Measurements from ENCODE around the gene STRA6. TPM values are rescaled to one million over a fixed set of nuclear protein-coding genes. Genes with fewer than 3 reads are reported as not detected.

Gene STRA6
- total RNA-seq, 1 donor from 2014 or later = 111 TPM

DNA sequence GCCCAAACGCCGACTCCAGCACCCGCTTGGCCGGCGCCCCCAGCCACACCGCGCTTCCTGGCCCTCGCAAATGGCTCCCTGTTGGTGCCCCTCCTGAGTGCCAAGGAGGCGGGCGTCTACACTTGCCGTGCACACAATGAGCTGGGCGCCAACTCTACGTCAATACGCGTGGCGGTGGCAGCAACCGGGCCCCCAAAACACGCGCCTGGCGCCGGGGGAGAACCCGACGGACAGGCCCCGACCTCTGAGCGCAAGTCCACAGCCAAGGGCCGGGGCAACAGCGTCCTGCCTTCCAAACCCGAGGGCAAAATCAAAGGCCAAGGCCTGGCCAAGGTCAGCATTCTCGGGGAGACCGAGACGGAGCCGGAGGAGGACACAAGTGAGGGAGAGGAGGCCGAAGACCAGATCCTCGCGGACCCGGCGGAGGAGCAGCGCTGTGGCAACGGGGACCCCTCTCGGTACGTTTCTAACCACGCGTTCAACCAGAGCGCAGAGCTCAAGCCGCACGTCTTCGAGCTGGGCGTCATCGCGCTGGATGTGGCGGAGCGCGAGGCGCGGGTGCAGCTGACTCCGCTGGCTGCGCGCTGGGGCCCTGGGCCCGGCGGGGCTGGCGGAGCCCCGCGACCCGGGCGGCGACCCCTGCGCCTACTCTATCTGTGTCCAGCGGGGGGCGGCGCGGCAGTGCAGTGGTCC is 68.7 kb downstream of the STRA6 start:
- no peak for DNase-seq (ENCODE audit: low spot score in 2 of 2, unreplicated experiment in 2 of 2)
- TF ChIP-seq, protein P1, sequence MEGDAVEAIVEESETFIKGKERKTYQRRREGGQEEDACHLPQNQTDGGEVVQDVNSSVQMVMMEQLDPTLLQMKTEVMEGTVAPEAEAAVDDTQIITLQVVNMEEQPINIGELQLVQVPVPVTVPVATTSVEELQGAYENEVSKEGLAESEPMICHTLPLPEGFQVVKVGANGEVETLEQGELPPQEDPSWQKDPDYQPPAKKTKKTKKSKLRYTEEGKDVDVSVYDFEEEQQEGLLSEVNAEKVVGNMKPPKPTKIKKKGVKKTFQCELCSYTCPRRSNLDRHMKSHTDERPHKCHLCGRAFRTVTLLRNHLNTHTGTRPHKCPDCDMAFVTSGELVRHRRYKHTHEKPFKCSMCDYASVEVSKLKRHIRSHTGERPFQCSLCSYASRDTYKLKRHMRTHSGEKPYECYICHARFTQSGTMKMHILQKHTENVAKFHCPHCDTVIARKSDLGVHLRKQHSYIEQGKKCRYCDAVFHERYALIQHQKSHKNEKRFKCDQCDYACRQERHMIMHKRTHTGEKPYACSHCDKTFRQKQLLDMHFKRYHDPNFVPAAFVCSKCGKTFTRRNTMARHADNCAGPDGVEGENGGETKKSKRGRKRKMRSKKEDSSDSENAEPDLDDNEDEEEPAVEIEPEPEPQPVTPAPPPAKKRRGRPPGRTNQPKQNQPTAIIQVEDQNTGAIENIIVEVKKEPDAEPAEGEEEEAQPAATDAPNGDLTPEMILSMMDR (IDR thresholded peaks at IDR 0.05; ENCODE audit: unreplicated experiment) = no peak
- Mint-ChIP-seq H3K4me1 (peaks cover 45% of the 10 kb centered on the region), H3K9me3 (no peaks in the 10 kb centered on the region), H3K4me3 (no peak overlapping the region), H3K27me3 (ENCODE audit: low read depth) (peaks cover 97% of the 10 kb centered on the region), H3K27ac (no peak overlapping the region), H3K36me3 (peaks cover 2% of the 10 kb centered on the region)

DNA sequence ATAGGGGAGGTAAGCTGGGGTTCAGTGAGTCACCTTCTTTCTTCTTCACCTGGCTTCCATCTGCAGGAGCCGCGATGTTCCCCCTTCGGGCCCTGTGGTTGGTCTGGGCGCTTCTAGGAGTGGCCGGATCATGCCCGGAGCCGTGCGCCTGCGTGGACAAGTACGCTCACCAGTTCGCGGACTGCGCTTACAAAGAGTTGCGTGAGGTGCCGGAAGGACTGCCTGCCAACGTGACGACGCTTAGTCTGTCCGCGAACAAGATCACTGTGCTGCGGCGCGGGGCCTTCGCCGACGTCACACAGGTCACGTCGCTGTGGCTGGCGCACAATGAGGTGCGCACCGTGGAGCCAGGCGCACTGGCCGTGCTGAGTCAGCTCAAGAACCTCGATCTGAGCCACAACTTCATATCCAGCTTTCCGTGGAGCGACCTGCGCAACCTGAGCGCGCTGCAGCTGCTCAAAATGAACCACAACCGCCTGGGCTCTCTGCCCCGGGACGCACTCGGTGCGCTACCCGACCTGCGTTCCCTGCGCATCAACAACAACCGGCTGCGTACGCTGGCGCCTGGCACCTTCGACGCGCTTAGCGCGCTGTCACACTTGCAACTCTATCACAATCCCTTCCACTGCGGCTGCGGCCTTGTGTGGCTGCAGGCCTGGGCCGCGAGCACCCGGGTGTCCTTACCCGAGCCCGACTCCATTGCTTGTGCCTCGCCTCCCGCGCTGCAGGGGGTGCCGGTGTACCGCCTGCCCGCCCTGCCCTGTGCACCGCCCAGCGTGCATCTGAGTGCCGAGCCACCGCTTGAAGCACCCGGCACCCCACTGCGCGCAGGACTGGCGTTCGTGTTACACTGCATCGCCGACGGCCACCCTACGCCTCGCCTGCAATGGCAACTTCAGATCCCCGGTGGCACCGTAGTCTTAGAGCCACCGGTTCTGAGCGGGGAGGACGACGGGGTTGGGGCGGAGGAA is 69.6 kb downstream of the STRA6 start:
- no peak for DNase-seq (ENCODE audit: low spot score in 2 of 2, unreplicated experiment in 2 of 2)
- peaks cover 2% of the 10 kb centered on the region for H3K36me3 Mint-ChIP-seq

DNA sequence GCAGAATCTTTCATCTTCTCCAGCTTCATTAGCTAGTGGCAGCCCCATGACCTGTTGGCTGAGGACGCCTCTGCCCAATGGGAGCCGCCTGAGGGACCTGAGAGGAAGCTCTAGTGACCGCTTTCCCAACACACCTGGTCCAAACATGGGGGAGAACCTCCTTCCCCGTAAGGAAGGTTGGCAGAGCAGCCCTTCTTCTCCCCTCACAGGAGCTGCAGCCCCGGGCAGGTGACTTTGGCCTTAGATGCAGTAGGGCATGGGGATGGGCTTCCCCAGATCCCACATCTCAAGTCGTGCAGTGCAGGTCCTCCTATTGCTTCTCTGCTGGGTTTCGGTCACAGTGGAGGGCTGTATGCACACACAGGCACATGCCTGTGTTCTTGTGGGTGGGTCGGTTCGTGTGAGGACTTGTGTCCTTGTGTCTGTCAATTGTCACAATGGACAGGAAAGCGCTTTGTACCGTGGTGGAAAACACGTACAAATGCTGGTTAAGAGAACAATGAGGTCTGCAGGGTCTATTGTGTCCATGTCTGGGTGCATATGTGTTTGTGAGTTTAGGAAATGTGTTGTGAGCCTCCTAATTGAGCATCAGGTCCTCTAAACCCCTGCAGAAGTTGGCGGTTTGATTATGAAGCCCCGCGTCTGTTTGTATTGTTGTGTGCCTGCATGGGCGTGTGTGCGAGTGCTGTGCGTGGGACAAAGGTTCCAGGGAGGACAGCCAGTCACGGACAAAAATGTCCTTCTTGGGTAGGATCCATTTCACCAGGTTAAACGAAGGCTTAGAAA is 70.8 kb downstream of the STRA6 start:
- Mint-ChIP-seq H3K9me3 (no peaks in the 10 kb centered on the region), H3K27ac (no peak overlapping the region), H3K4me3 (no peak overlapping the region), H3K4me1 (peaks cover 39% of the 10 kb centered on the region), H3K36me3 (peaks cover 2% of the 10 kb centered on the region), H3K27me3 (ENCODE audit: low read depth) (peaks cover 97% of the 10 kb centered on the region)
- TF ChIP-seq, protein P1 (IDR thresholded peaks at IDR 0.05; ENCODE audit: unreplicated experiment) = no peak
- no peak for DNase-seq (ENCODE audit: low spot score in 2 of 2, unreplicated experiment in 2 of 2)

More for the DNA sequence above, 69.6 kb downstream of the STRA6 start:
- Mint-ChIP-seq H3K27ac (no peak overlapping the region), H3K4me1 (peaks cover 48% of the 10 kb centered on the region), H3K4me3 (no peak overlapping the region), H3K9me3 (no peaks in the 10 kb centered on the region), H3K27me3 (ENCODE audit: low read depth) (peaks cover 96% of the 10 kb centered on the region)
- TF ChIP-seq, protein P1 (IDR thresholded peaks at IDR 0.05; ENCODE audit: unreplicated experiment) = no peak

DNA sequence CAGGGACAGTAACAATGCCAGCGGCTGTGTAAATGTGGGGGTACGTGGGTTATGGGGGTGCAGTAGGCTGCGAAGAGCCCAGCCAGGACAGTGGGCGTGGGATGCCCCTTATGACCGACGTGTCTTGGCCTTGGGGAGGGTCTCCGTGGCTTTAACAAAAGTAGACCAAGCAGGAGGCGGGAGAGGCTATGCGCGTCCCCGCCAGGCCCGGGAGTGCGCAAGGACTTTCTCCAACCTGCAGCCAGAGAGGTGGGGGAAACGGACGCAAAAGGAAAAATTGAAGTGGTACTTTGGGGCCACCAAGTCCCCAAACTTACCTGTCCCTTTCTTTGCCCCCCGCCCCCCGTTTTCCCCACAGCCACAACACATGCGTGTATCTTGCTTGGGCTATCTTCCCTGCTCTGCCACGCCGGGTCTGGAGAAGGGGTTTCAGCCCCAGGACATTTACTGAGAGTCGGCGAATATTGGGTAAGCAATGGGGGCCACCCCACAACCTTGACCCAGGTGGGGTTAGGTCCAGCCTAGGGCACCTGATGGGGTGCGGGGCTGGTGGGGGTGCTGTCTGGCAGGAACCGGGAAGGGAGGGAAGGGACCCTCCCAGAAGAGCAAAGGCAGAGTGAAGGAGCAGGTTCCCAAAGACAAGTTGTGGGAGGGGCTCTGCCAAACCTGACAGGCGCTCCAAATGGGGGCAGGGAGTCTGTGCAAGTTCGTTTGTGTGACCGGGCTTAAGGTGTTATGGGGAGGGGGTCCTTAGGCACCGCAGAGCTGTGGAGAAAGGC is 71.5 kb downstream of the STRA6 start:
- Mint-ChIP-seq H3K27ac (no peak overlapping the region), H3K4me3 (peak overlapping the region; percentile 37), H3K9me3 (no peaks in the 10 kb centered on the region), H3K27me3 (ENCODE audit: low read depth) (peaks cover 97% of the 10 kb centered on the region), H3K4me1 (peaks cover 34% of the 10 kb centered on the region), H3K36me3 (peaks cover 2% of the 10 kb centered on the region)
- no peak for DNase-seq (ENCODE audit: low spot score in 2 of 2, unreplicated experiment in 2 of 2)
- TF ChIP-seq, protein P1 (IDR thresholded peaks at IDR 0.05; ENCODE audit: unreplicated experiment) = no peak
